Cortex of kidney (tissue), 1 donor: ENCODE data around the gene PRKACA.
"Not testable (repeated sequence)": the region's sequence is repeated elsewhere in the genome, so short reads cannot be mapped to it uniquely, and the experiment has no call there.

Experiments
- DNase-seq: peaks from one replicate; lab custom pipeline; 2025; lab: John Stamatoyannopoulos, UW

PRKACA gene

DNA sequence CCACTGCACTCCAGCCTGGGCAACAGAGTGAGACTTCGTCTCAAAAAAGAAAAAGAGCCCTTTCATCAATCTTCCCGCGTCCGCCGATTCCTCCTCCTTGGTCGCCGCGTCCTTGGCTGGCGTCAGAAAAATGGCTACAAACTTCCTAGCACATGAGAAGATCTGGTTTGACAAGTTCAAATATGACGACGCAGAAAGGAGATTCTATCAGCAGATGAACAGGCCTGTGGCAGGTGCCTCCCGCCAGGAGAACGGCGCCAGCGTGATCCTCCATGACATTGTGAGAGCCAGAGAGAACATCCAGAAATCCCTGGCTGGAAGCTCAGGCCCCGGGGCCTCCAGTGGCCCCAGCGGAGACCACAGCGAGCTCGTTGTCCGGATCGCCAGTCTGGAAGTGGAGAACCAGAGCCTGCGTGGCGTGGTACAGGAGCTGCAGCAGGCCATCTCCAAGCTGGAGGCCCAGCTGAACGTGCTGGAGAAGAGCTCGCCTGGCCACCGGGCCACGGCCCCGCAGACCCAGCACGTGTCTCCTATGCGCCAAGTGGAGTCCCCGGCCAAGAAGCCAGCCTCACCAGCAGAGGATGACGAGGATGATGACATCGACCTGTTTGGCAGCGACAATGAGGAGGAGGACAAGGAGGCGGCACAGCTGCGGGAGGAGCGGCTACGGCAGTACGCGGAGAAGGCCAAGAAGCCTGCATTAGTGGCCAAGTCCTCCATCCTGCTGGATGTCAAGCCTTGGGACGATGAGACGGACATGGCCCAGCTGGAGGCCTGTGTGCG lies 47.1 kb downstream of the PRKACA start:
- no peak for DNase-seq

DNA sequence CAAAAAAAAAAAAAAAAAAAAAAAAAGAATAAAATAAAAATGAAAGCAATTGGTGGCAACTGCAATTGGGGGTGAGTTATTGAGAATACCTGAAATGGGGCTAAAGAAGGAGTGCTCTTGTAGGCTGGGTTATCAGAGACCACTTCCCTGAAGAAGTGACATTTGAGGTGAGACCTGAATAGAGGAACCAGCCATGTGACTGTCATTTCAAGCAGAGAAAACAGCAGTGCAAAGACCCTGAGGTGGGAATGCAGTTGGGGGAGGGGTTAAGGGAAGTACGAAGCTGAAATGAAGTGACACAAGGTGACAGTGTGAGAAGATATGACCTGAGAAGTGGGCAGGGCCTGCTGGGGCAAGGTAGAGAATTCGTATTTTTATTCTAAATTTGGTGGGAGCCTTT lies 51.4 kb downstream of the PRKACA start:
- no peak for DNase-seq

DNA sequence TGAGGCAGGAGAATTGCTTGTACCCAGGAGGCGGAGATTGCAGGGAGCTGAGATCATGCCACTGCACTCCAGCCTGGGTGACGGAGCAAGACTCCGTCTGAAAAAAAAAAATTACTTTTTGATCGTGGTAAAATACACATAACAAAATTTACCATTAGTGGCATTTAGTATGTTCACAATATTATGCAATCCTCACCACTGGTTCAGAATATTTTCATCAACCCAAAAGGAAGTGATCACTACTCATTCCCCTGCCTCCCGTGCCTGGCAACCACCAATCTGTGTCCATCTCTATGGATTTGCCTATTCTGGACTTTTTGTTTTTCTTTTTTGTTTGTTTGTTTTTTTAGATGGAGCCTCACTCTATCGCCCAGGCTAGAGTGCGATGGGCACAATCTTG lies 54.5 kb downstream of the PRKACA start:
- DNase-seq = no peak

DNA sequence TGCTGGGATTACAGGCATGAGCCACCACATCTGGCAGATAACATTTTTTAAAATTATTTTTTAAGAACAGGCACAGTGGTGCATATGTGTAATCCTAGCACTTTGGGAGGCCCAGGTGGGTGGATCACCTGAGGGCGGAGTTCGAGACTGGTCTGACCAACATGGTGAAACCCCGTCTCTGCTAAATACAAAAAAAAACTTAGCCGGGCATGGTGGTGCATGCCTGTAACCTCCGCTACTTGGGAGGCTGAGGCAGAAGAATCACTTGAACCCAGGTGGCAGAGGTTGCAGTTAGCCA lies 55.1 kb downstream of the PRKACA start:
- no peak for DNase-seq

DNA sequence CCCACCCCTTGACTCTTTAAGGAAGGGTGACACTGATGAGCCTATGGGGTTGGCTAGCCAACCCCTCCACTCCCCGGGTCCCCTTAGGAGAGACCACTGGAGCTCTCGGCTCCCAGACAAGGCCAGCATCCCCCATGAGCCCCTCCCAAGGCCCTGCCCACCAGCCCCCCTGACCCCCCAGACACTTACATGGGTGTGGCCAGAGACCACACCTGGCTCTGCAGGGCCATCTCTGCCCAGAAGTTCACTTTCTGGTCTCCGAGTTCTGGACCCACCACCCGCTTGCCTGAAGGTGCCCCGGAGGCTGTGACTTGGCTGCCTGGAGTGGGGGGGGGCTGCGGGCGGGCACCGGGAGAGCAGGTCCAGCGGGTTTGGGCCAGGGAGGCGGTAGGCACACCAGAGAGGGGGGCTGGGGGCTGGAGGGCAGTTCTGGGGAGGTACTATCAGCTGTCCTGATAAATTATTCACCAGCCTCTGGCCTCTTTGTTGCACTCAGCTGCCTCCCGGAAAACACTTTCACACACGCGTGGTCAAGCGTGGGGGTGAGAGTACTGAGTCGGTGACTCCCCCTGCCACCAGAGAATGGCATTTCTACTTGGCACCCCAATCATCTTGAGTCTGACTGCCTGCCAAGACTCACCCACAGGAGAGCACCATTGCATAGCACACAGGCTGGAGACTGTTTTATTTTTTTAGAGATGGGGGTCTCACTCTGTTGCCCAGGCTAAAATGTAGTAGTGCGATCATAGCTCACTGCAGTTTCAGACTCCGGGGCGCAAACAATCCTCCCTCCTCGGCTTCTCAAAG lies 55.6 kb downstream of the PRKACA start, which contains the start of gene PALM3:
Gene PALM3, minus strand, starts transcription at position 326 of the 807 bp plus-strand sequence. Its CDS starts 96 bp downstream, at position 230.
- no peak for DNase-seq

DNA sequence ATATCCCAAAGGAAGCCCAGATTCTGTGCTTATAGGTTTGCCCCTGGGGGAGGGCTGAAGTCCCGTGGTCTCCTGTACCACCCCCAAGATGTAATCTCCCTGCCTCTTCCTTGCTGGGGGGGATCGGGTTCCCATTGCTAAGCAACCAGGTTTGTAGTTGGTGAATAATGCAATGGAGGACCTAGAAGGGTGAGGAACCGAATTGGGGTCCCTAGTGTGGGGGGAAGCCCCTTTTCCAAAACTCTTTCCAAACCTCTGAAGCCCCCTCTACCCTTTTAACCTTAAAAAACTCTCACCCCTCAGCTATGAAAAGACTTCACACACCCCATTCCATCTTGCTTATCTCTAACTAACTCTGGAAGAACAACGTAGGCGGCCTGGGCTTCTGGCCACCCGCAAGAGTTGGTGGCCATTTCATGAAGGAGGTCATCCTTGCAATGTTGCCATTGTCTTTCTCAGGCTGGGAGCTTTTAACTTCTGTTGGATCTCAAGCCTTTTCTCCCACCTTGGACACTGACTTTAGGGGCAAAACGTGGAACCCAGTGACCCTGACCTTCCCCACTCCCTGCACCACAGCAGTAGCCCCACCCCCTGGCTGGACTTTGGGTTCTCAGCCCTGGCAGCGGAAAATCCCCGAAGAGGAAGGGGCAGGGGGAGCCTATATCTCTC lies 56.3 kb downstream of the PRKACA start:
- DNase-seq = no peak

DNA sequence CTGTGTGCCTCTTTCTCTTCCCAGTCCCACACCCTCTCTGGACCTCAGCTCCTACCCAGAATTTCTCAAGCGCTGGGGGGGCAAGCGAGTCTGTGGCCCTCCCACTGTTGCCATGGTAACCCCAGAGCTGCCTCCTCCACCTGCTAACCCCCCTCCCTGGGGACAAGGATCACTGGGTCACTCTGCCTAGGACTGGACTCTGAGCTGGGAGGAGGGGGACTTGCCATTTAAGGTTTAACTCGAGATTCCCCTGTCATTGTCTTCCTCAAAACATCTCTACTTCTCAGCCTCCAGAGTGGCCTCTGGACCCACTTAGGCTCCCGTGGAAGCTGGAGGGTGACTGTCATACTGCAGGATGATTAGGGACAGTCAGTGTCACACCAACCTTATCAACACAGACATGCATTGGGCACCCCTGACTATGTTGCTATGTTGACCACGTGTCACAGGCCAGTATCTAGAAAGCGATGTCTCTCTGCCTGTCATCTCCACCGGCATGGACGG lies 57.9 kb downstream of the PRKACA start:
- no peak for DNase-seq

DNA sequence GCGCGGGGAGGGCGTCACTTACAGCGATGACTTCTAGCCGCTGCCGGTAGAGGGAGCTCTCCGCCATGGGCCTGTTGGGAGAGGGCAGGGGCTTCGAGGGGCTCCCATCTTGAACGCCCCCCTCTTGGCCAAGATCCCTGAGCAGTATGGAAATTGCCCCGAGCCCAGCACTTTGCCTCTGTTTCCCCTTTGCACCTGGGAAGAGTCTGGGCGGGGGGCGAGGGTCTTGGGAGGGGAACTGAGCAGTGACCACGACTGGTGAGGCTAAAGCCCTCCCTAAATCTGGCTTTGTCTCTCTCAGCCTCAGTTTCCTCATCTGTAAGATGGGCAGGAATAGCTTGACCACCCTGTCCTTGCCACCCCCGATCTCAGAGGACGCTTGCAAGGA lies 58.5 kb downstream of the PRKACA start:
- no peak for DNase-seq

DNA sequence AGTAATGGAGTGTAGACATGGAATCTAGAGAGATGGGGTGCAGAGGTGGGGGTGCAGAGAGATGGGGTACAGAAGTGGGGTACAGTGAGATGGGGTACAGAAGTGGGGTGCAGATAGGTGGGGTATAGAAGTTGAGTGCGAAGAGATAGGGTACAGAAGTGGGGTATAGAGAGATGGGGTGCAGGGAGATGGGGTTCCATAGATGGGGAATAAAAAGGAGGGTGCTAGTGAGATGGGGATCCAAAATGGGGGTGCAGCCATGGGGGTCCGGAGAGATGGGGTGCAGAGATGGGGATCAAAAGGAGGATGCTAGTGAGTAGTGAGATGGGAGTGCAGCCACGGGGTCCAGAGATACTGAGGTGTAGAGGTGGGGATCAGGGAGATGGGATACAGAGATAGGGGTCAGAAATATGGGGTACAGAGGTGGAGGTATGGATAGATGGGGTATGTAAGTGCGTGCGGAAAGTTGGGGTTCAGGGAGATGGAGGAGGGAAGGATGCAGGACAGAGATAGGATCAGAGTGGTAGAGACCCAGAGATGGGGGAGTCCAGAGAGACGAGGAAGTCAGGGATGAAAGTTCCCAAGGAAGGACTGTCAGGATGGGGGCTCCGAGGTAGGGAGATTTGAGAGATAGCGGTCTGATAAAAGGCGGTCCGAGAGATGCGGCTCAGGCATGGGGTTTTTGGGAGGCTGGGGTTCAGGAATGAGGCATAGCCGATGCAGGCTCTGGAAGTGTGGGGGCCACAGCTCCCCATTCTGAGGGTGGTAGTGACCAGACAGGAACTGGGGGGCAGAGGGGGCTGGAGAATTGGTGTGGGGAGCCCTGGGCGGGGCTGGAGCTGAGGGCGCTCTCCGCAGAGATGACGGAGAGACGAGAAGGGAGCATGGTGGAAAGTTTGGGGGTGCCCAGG lies 59.1 kb downstream of the PRKACA start:
- no peak for DNase-seq

DNA sequence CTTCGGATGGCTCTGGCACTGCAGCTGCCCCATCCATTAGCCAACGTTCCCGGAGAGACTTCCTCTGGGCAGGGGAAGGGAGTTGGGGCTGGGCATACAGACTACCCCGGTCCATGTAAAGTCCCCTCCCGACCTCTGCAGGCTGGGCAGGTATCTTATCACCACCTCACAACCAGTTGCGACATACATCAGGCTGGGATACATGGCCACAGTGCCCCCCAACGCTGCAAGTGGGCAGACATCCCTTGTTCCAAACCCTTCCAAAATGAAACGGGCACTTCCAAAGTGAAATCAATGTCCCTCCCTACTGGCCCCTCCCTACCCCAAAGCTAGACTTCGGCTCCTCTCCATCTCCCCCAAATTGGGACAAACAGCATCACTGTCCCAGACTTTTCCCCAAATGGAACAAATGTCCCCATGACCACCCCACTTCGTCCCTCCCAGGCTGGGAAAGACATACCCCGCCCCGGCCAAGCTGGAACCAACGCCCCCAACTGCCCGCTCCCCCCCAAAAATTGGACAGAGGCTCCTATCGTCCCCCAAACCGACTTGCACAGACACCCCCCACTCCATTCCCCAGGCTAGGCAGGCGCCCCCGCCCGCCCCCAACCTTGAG lies 60.7 kb downstream of the PRKACA start:
- no peak for DNase-seq

DNA sequence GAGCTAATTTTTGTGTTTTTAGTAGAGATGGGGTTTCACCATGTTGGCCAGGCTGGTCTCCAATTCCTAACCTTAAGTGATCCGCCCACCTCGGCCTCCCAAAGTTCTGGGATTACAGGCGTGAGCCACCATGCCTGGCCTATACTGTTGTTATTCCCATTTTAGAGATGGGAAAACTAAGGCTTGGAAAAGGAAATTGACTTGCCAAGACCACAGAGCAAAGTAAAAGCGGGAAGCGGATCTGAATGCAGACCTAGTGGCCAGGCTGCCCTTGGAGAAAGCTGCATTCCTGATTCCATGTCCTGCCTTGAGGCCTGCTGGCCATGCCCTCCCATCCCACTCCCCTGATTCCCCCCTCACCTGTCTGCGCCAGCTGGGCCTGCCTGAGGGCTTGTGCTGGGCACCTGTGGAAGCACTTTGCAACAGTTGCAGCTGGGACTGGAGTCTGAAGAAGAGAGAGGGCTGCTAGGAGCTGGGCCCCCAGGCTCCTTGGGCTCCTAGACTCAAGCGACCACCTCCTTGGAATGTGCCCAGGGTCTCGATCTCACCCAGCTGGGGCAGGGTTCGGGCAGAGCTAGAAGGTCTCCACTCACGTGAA lies 61.4 kb downstream of the PRKACA start:
- DNase-seq = no peak

DNA sequence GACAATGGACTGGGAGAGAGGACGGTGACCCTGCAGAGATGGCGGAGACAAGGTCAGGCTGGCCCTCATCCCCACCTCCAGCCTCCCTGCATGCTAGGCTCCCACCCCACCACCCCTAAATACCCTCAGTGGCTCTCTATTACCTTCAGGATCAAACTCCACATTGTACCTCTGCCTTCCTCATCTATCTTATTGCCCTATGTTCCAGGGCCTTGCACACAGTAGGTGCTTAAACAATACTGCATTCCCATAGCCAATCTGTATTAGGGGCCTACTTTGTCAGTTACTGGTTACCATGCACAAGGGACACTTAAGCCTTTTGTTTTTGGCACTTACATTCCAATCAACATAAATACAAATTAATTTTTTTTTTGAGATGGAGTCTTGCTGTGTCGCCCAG lies 62.2 kb downstream of the PRKACA start:
- DNase-seq = no peak

DNA sequence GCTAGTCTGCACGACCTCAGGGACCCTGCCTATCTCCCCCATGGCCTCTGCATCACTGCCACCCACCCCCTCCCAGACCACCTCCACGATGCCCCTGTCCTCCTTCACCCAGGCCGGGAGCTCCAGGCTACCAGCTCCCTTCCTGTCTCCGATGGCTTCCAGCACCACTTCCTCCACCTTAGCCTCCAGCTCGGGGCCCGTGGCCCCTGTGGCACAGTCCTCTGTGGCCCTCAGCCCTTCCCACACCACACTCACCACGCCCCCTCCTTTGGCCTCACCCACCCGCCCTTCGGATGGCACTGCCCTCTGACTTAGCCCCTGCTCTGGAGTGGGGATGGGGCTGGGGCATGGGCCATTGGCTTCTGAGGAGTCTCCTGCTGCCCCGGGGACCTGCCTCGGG lies 62.8 kb downstream of the PRKACA start:
- no peak for DNase-seq

DNA sequence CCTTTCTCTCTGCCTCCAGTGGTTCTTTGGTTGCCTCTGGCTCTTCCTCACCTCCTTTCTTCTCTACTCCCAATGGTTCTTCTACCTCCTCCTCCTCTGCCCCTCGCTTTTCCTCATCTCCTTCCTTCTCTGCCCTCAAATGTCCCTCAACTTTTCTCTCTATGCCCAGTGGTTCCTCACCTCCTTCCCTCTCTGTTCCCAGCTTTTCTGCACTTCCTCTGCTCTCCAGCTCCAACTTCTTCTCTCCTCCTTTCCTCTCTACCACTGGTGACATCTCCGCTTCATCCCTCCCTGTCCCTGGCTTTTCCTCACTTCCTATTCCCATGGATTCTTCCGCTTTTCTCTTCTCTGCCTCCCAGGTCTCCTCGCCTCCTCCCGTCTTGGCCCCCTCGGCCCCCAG lies 63.5 kb downstream of the PRKACA start:
- no peak for DNase-seq

DNA sequence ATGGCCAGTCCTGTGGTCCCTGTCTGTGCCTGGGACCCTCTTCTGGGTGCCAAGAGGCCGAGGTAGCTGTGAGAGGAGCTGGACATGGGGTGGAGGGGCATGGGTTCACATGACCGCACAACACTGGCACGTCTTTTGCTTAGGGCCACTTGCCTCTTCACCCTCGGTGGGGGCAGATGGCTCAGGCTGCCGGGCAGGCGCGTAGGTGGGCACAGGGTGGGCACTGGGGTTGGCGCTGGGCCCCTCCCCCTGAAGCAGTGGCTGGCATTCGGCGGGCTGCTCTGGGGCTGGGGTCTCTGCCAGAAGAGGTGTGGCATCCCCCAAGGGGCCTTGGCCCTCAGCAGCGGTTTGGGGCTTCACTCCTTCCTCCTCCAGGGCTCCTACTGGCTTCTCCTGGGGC lies 64.1 kb downstream of the PRKACA start:
- DNase-seq = no peak

DNA sequence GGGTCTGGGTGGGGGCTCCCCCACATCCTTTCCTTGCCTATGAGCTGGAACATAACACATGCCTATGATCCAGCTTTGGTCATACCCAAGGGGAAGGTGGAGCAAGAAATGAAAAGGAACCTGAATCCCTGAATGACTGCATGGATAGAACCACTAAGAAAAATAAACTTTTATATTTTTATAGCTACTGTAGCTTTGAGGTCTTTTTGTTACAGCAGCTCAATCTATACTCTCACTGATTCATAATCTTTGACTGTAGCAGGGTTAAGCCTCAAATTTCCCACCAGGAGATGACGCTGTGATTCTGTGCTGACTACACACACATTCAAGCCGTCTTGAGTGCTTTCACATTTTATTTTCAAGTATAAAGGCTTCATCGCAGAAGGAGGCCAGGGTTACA lies 64.5 kb downstream of the PRKACA start:
- no peak for DNase-seq

DNA sequence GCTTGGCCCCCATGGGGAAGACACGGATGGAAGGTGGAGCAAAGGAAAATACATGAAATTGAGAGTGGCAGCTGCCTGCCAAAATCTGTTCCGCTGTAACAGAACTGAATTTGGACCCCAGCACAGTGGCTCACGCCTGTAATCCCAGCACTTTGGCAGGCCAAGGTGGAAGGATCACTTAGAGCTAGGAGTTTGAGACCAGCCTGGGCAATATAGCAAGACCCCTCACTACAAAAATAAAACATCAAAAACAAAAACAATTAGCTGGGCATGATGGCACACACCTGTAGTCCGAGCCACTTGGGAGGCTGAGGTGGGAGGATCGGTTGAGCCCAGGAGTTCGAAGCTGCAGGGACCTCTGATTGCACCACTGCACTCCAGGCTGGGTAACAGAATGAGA lies 65.1 kb downstream of the PRKACA start:
- no peak for DNase-seq

DNA sequence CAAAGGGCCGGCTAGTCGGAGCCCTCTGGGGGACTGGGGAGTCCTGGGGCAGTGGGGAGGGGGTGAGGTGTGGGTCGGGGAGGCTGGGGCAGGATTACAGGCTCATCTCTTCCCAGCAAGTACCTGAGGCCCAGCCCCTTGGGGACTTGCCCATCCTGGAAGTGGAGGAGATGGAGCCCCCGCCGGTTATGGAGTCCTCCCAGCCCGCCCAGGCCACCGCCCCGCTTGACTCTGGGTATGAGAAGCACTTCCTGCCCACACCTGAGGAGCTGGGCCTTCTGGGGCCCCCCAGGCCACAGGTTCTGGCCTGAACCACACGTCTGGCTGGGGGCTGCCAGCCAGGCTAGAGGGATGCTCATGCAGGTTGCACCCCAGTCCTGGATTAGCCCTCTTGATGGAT lies 65.6 kb downstream of the PRKACA start:
- no peak for DNase-seq

DNA sequence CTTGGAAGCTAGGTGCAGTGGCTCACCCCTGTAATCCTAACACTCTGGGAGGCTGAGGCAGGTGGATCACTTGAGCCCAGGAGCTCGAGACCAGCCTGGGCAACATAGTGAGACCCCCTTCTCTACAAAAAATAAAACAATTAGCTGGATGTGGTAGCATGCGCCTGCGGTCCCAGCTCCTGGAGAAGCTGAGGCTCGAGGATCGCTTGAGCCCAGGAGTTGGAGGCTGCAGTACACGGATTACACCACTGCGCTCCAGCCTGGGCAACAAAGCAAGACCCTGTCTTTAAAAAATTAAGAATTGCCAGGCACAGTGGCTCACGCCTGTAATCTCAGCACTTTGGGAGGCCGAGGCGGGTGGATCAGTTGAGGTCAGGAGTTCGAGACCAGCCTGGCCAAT lies 66.6 kb downstream of the PRKACA start:
- DNase-seq = not testable (repeated sequence)

DNA sequence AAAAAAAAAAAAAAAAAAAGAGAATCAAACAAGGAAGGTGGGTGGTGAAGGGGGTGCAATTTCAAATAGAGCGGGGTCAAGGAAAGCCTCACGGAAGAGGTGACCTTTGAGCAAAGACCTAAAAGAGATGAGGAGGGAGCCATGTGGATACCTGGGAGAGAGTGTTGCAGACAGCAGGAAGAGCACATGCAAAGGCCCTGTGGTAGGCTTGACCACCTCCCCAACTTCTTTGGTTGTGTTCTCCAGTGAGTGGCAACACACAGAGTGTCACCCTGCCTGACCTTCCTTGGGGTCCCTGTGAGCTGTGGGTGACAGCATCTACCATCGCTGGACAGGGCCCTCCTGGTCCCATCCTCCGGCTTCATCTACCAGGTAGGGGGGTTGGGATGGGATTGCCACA lies 67.0 kb downstream of the PRKACA start:
- DNase-seq = no peak
